Stimulated activated CD8-positive, alpha-beta memory T cell treated with anti-CD3 and anti-CD28 coated beads, Interleukin-7, amount 100 ng/mL, for 4 hours (primary cell): Measurements from ENCODE around the gene PCK2.

Experiments
- DNase-seq, 2 donors: peaks; one replicate each; pipeline ENCODE4 v3.0.0-alpha.2; 2020; ENCODE audit warnings: low read depth in 2 of 2

PCK2 gene

DNA sequence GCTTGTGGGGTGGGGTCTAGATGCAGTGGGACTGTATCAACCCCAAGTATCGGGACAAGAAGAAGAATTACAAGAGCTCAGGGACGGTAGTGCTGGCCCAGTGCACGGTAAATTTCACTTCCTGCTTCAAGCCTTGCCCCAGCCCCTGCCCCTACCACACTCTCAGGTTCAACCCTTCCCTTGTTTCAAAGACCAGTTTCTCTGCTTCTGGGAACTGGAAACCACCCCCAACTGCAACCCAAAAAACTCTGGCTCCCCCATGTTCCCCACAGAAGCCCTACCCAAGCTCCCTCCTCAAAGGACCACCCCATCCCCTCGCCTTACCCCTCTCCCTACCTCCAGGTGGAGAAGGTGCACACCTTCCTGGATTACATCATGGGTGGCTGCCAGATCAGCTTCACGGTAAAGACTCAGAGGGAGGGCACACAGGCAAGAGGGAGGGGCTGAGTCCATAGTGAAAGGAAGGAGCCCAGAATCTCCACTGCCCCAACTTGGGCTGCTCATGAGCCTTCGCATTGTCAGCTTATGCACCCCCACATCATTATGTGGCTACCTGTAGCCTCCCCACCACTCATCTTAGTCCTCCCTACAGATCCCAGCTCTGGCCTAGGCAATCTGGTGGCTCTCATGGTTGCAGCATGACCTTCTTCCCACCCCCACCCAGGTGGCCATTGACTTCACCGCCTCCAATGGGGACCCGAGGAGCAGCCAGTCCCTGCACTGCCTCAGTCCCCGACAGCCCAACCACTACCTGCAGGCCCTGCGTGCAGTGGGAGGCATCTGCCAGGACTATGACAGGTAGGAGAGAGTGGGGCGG lies 18.4 kb upstream of the PCK2 start:
- DNase-seq = no peak

DNA sequence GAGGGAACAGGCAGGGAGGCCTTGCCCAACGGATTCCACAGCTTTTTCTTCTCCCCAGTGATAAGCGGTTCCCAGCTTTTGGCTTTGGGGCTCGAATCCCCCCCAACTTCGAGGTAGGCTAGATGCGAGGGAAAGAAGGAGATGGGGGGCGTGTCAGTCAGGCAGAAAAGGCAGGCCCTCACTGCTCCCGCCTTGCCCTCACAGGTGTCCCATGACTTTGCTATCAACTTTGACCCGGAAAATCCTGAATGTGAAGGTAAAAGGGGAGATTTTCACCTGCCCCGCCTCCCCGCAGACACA lies 17.9 kb upstream of the PCK2 start:
- DNase-seq = no peak

DNA sequence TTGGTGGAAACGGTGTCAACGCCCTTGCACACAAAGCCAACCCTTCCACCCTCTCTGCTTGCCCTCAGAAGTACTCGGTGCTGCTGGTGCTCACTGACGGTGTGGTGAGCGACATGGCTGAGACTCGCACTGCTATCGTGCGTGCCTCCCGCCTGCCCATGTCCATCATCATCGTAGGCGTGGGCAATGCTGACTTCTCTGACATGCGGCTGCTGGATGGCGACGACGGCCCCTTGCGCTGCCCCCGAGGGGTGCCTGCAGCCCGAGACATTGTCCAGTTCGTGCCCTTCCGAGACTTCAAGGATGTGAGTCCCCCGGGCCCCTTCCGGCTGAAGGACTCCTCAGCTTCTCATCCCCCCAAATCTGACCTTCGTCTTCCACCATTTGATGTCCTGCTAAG lies 17.0 kb upstream of the PCK2 start:
- DNase-seq = no peak

DNA sequence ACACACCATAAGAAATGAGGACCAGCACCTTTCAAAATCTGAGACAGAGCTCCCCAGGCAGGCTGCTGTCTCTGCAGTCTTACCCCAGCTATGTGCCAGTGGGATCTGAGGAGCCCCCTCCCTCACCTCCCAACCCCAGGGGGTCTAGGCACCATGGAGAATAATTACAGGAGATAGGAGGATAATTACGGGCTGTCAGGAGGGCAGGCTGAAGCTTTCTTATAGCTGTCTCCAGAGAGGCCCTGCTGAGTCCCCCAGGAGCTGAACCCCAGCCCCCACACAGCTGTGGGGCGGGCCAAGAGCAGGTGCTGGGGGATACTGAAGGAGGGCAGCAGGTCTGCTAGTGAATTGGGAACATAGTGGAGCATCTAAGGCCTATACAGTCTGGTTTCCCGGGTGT lies 16.0 kb upstream of the PCK2 start:
- DNase-seq = no peak

DNA sequence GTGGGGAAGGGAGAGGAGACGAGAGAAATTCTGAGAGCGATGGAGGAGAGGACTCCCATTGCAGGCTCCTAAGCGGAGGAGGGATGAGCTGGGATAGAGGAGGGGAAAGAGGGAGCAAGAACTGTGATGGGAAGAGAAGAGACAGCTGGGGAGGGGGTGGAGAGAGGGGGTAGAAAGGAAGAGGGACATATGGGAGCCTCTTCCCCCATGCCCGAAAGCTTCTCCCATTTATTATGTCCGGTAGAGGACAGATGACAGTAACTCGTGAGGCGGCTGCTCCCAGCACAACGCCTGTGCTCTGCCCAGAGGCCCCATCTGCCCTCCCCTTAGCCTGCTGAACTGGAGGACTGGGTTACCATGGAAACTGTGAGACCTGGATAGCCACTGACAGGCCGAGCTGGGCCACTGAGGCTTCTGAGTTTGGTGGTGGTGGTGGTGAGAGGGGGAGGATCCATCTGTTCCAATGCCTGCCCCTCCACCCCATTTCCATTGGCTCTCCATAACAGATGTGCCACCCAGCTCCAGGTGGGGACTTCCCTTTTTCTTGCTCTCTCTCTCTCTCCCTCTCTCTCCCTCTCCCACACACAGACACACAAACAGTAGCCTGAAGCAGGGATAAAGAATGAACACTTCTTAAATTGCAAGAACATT lies 14.5 kb upstream of the PCK2 start:
- no peak for DNase-seq

DNA sequence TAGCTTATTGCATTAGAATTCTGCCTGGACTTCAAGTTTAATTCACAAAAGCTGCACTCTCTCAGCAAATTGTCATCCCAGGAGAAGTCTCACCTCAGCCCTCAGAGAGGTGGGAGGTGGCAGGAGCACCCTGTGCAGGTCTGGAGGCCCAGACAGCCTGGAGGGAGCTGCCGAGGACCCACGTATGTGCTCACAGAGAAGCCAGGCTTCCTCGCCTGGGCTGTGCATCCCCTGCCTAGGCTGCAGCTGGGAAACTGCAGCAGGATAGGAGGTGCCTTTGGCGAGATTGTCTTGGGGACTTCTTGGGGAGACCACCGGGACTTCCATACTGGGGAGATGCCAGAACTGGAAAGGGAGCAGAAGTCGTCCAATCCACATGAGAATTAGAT lies 14.0 kb upstream of the PCK2 start:
- no peak for DNase-seq

DNA sequence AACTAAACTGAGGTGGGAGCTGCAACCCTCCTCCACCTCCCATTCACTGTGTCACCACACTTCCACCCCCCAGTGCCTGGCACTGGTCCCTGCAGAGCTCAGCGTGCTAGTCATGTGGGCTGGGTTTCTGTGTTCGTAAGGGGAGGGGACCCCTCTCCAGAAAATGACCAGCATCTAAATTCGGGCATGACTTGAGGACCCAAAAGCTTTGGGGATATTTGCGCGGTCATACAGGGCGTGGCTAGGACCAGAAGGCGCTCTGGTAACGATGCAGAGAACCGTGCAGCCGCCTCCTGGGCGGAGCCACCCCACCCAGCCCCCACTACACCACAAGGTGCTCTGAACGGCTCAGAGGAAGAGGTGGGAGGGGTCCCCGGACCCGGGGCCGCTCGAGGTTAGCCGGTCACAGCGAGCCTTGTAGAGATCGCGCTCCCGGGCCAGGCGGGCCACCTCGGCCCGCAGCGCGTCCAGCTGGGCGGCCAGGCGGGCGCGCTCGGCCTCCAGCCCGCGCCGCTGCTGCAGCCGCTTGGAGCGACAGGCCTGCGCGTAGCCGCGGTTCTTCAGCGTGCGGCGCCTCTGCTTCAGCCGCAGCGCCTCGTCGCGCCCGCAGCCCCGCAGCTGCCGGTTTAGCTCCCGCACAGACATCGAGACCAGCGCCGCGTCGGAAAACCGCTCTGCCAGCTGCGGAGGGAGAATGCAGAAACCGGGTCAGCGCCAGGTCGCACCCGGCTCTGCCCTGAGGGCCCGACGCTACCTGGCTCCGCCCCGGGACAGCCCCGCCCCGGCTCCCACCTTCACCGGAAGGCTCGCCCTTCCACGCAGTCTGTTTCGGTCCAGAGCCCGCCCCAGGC lies 13.0 kb upstream of the PCK2 start:
- peak; percentile 30 to 61 for DNase-seq

DNA sequence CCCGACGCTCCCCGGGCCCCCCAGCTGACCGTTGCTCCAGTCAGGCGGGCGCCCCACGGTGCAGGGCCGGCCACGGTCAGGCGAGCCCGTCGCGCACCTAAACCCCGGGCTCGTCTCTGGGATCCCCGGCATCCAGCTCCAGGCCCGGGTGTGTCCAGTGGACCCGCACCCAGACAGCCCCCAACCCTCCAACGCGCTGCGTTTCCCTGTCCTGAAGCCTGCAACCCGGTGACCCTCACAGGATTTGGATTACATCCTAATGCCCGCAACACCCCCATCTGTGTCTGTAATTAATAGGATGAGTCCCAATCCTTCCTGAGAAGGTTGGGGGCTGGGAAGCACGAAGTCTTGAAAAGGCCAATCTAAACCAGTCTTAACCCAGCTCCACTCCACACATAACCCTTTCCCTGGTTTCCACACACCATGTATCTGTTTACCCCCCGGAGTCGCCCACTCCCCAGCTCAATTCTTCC lies 12.3 kb upstream of the PCK2 start:
- DNase-seq = no peak

DNA sequence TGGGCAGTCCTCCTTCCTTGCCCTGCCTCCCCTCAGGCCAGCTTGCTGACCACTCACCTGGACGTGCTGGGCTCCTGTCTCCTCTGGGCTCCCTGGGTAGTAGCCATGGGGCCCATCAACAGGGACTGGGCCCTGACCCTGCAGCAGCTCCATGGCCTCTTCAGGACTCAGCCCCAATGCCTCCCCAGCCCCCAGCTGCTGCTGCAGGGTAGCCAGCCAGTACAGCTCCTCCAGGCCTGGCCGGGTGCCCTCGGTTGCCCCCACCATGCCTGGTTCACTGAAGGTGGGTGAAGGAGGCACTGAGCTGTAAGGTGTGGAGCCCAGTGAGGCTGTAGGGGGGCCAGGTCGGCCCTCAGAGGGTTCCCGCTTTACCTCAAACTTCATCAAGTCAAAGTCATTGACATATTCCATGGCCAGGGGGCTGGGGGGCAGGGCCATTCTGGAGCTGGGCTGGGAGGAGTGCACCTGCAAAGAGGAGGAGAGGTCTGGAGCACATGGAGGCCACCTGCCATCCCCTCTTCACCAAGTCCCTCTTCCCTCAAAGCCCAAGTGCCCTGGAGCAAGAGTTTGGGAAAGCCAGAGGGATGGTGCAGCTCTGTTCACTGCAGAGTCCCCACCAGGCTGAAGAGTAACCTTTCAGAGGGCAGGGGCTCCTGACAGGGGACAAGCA lies 11.6 kb upstream of the PCK2 start:
- no peak for DNase-seq

DNA sequence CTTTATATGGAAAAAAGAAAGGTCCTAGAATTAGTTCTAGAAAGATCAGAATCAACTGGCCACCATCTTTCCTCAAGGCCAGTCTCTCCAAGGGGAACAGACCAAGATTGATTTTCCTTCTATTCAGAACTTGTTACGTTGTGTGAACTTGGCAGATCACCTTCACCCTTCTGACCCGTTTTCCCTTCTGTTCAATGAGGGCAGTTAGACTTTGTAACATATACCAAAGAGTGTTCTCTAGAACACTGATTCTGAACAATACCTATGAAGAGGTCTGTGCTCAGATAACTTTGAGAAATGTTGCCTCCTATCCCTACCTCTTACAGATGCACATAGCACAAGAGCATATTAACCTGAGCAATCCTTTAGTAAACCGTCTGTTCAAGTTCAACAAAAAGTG lies 10.6 kb upstream of the PCK2 start:
- DNase-seq = no peak

DNA sequence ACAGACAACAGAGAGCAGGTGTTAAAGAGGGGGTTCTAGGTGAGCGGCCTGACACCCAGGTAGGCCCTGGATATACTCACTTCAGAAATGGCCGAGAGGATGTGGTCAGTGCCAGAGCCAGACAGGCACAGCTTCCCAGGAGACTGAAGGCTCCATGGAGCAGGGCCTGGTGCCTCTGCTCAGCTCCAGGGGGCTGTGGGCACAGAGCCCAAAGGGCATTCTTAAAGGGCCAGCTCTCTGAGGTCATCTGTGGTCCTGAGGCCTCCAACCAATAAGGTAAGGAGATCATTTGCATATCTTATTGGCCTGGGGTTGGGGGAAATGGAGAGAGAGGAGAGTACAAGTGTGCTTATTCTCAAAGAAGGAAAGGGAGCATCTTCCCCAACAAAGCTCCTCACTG lies 9.7 kb upstream of the PCK2 start:
- DNase-seq = no peak

DNA sequence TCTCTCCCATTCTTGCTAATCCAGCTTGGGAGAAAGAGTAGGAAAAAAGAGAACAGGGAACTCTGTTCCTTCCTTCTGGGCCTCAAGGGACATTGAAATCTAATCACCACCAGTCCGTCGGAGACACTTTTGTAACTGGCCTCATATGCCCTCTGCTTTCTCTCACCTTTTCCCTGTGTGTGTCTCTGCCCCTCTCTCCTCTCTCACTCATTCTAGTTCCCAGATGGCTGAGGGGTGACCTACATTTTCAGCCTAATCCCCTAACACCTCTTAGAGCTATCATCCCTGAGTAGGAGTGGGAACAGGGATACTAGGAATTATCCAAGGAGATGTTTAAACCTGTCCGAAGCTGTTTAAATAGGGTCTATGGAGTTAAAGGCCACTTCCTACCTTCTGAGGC lies 8.9 kb upstream of the PCK2 start:
- no peak for DNase-seq

DNA sequence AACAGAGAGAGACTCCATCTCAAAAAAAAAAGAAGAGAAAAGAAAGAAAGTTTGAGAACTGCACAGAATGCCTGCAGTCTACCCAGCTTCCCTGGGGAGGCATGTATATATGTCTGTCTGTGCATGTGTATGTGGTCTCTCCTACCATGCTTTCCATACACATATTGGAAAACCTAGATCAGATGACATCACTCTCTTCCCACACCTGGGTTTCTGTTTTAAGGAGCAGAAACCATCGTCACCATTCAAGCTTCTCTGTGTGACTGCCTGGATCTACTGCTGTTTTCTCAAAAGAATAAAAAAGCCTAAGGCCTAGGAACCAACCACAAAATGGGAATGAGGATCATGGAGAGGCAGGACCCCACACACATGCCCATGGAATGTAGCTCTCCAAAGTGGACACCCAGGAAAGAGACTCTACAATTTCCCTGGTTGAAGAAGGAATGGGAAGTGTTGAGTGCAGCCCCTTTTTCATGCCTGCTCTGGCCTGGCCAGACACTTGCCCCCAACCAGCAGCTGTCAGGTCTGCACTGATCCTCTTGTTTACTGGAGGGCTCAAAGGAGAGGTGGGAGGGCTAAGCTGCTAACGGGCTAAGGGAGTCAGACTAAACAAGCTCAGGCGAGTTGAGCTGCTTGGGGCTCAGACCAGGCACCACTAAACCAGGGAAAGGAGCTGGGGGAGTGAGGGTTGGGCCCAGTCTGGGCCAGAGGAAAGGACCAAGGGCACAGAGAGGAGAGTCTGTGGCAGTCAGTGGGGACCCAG lies 7.7 kb upstream of the PCK2 start:
- DNase-seq = no peak

DNA sequence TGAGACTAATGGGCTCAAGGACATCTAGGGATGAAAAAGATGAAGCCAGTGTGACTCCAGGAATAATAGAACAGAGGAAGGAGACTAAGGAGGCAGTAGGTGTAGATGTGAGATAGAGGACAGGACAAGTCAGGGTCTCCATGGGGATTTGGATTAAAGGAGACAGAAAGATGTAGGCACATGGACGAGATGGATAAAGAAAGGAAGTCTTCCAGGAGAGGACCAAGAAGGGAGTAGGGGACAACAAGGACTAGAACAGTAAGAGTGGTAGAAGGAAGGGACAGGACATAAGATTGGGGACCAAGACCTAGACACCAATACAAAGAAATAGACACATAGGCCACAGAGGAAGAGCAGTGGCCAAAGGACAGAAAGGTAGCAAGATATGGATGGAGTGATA lies 7.1 kb upstream of the PCK2 start:
- no peak for DNase-seq

DNA sequence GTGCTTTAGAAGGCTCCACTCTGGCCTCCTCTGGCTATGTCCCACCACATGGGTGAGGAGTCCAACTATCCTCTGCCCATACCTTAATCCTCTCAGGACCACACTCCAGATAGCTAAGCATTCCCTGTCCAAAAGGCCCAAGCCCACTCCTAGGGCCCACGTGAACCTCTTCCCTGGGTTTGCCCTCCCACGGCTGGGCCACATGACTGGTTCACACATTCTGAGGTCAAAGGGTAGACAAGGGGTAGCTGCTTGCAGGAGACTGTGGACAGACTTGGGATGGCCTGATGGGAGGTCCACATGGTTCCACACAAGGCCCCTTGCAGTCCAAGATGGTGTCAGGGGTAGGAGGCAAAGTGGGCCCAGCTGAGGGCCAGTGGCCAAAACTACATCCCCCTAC lies 6.0 kb upstream of the PCK2 start:
- DNase-seq = no peak

DNA sequence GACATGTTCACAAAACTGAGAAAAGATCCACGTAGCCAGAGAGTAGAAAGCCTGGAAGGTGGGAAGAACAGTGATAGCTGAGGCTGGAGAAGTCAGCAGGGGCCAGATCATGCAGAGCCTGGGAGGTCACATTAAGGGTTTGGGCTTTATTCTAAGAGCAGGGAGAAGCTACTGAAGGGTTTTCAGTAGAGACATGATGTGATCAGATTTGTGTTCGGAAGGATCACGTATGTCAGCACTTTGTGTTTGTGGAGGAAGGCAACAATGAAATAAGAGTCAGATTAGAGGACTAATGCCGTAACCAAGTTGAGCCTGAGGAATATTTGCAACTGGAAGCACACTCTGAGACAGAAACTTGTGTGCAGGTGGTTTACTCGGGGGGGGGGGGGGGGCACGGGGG lies 4.2 kb upstream of the PCK2 start:
- DNase-seq = no peak

DNA sequence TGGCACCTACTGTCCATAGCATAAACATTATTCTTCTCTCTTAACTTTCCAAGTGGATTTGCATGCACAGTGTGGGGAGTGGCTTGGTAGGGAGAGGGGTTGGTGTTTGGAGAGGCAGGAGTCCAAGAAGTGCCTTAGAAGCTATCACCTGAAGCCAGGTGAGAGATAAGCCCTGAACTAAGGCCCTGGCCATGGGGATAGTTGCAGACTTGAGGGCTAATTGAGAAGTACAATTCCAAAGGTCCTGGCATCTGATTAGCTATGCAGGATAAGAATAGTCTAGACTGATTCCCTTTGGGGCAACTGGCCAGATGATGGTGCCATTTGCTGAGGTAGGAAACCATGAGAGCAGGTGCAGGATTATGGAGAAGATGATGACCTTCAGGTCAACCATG lies 2.0 kb upstream of the PCK2 start:
- DNase-seq = no peak

DNA sequence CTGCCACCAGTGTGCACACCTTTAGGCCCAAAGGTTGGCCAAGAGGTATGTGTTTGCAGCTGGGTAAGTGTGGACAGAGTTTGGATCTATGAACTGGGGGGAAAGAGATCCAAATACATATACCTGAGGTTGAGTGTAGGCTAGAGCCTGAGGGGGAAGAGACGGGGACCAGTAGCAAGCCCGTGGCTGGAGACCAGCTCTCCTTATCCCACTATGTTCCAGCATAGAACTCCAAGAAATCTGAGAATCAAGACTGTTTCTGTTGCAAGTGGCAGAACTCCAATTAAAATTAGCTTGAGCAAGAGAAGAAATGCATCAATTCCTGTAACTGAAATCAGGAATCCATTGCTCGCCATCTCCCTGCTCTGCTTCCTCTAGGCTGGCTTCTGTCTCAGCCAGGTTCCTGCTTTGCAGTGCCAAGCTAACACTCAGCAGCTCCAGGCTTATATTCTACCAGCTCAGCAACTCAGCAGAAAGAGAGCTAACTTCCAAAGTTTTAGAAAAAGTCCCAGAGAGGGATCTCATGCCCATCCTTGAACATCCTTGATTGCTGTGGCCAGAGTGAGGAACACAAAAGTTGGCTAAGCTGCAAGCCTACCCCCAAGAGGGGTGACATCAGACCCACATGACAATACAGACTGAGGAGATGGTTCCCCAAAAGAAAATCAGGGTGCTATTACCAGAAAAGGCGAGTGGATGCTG lies 1.5 kb upstream of the PCK2 start:
- DNase-seq = no peak

DNA sequence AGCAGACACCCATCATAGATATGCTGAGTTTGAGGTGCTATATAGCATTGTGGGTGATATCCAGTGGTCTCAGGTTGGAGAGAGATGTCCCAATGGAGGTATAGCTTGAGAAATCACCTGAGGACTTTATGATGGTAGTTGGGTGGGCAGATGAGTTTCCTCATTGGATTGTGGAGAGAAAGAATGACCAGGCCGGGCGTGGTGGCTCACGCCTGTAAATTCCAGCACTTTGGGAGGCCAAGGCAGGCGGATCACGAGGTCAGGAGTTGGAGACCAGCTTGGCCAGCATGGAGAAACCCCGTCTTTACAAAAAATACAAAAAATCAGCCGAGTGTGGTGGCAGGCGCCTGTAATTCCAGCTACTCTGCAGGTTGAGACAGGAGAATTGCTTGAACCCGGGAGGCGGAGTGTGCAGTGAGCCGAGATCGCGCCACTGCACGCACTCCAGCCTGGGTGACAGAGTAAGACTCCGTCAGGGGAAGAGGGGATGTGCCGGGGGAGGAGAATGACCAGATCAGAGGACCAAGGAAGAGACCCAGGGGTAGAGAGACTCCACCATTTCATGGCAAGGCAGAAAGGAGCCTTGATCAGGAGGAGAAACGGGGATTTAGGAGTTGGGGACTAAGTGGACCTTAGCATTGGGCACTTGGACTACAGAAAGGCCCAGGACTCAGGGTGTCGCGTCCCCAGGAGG lies 757 bp upstream of the PCK2 start:
- DNase-seq = no peak

DNA sequence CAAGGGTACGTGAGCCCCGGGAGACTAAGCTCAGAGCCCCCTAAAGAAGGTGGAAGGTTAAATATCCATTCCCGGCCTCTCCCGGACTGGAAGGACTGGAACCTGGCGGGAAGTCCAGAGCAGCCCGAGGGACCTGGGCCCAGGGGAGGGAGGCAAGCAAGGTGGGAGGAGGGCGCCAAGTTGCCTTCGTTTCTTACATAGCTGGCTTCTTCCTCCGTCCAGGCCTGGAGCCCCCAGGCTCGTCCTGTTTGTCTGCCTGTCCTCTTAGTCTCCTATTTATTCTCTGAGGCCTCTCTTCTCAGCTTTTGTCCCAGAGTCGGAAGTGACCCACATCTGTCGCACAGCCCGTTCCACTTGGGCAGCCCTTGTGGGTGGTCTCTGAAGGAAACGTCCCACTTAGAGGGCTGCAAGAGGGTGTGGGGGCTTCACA lies 745 bp downstream of the PCK2 start:
- no peak for DNase-seq
